Fibroblast of upper back skin (primary cell): ENCODE data around the gene NT5C1B.
"Not testable (repeated sequence)": the region's sequence is repeated elsewhere in the genome, so short reads cannot be mapped to it uniquely, and the experiment has no call there.

ENCODE experiments used
- DNase-seq: peaks from one replicate; pipeline ENCODE4 v3.0.0-alpha.2; 2013

Gene NT5C1B

DNA sequence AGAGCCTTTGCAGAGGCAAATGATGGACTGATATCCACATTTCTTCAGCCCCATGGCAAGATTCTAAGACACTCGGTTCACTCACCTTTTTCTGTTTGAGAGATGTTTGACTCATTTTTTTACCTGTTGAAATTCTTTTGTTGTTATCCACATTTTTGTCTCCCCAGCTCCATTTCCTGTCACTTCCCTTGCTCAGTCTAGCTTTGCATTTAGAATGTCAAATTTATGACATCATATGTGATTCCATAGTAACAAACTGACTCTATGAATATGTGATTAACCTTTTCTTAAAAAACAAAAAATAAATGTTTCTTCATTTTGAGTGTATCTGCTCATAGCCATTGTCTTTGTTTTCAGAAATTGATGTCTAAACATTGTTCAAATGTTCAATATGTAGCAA is at the start of gene NT5C1B:
NT5C1B (minus strand) TSS at position 216 of the 400 bp plus-strand sequence; CDS start at position 115, 101 bp downstream.
- DNase-seq = no peak

DNA sequence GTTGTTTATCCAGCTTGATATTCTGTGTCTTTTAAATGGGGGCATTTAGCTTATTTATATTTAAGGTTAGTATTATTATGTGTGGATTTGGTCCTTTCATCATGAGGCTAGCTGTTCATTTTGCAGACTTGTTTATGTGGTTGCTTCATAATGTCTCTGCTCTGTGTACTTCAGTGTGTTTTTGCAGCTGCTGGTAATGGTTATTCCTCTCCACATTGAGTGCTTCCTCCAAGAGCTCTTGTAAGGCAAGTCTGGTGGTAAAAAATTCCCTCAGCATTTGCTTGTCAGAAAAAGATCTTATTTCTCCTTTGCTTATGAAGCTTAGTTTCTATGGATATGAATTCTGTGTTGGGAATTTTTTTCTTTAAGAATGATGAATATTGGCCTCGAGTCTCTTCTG is 47.8 kb upstream of the NT5C1B start:
- DNase-seq = no peak

DNA sequence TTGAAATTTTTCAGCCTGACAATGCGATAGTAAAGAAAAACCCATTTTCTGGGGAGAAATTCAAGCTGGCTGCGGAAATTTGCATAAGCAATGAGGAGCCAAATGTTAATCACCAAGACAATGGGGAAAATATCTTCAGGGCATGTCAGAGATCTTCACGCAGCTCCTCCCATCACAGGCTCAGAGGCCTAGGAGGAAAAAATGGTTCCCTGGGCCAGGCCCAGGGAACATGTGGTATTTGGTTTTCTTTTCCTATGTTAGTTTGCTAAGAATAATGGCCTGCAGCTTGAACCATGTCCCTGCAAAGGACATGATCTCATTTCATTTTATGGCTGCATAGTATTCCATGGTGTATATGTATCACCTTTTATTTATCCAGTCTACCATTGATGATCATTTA is 43.3 kb upstream of the NT5C1B start:
- DNase-seq = not testable (repeated sequence)

DNA sequence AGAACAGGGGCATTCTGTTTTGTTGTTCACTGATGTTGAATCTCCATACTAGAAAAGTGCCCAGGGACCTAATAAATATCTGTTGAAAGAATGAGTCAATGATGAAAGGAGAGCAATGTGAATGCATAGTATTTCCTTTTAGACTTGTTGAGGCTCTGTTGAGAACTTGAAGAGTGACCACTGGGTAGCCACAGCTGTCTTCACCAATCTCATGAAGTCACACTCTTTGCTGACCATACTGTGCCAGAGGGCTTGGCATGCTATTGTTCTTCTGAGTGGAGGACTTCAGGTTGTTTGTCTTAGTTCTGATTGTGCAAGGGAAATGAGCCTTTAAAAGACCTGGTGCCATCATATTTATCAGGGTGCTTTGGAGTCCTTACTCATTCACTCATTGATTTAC is 41.6 kb upstream of the NT5C1B start:
- no peak for DNase-seq

DNA sequence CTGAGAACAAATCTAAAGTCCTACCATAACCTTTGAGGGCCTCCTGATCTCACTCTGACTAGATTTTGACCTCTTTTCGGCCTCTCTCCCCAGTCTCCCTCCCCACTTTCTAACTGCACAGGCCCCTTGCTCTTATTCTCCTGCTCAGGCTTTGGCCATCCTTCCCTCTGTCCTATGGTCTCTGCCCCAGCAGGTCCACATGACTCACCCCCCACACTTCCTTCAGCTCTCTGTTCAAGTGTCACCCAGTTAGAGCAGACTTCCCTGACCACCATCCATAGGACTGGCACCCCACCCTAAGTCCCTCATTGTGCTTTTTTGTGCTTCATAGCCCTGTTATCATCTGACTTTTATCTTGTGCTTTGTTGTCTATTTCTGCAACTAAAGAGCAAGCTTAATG is 41.2 kb upstream of the NT5C1B start:
- no peak for DNase-seq

DNA sequence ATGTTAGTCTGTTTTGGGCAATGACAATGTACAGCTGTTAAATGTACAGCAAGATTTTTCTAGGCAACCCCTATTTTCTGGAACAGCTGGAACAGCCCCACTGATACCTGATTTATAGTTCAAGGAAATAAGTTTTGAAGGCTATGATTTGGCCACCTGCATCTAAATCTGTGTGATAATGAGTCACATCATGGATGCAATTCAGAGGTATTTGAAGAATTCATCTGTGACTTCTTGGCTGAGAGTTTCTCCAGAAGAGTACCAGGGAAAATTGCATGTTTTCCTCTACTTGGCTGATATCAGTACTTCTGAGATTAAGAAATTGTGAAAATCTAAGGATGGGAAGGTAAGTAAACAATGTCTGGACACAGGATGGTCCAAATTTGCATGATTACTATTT is 40.7 kb upstream of the NT5C1B start:
- peak; percentile 80 for DNase-seq

DNA sequence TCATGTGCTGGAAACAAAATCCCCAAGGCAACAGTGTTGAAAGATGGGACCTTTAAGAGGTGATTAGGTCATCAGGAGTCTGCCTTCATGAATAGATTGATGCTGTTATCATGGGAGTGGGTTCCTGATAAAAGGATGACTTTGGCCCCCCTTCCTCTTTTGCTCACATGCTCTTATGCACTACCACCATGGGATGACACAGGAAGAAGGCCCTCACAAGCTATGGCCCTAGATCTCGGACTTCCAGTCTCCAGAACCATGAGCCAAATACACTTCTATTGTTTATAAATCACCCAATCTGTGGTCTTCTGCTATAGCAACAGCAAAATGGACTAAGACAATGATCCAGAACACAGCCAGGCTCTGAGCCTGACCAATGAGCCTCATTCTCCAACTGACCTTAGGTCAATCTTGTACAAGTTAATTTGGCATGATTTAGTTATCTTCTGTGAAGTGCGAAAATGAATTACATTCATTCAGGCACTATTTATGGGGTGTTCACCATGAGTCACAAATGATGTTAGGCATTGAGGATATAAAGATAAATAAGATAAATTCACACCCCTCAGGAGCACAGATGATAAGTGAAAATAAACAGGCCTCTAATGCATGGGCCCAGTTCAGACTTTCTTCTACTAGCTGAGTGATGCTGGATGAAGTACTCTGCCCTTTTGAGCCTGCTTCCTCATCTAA is 37.7 kb upstream of the NT5C1B start:
- DNase-seq = no peak

DNA sequence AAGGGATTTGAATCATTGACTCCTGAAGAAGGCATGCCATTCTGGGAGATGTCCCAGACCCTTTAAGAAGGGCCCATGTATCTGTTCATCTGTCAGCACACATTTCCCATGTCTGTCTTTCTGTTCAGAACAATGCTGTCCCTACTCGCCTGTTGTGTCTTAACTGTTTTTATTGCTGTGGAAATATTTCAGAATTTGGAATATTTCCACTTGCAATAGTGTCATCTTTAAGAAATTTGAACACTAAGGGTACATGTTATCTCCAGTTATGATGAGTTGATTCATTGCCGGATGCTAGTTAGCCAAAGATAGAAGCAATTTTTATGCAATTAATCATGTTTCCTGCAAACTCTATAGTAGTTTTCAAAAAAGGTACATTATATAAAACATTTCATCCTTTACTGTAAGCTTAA is 36.9 kb upstream of the NT5C1B start:
- DNase-seq = peak; percentile 92

DNA sequence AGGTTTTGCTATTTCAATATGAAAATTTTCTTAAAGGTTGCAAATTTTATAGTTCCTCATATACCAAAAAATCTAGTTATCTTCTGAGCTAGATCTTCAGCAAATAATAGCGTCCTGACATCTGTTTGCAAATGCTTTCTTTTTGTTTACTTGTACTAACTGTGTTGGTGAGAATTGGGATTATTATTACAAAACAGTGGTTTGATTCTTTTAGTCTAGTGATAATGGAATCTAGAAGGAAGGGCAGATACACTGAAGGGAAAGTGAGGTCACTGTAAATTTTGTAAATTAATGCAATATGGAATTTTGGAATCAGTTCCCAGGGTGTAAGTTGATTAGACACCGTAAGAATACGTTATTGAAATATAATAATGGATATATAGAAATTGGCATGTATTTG is 36.2 kb upstream of the NT5C1B start:
- no peak for DNase-seq

DNA sequence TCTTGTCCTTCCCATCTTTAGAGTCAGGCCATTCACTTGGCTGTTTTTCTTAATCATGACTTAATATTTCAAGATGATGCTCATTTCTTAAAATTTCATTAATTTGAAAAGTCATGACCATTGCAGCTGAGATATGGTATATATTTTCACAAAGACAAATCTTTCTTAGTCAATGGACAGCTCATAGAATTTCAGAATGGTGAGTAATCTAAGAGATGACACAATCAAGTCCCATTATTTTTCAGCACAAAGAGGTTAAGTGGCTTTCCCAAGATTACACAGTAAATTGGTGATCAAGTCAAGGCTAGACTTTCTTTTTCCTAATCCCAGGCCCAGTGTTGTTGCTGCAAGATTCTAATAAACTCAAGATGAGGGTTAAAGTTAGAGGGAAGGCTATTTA is 34.4 kb upstream of the NT5C1B start:
- peak; percentile 68 for DNase-seq

DNA sequence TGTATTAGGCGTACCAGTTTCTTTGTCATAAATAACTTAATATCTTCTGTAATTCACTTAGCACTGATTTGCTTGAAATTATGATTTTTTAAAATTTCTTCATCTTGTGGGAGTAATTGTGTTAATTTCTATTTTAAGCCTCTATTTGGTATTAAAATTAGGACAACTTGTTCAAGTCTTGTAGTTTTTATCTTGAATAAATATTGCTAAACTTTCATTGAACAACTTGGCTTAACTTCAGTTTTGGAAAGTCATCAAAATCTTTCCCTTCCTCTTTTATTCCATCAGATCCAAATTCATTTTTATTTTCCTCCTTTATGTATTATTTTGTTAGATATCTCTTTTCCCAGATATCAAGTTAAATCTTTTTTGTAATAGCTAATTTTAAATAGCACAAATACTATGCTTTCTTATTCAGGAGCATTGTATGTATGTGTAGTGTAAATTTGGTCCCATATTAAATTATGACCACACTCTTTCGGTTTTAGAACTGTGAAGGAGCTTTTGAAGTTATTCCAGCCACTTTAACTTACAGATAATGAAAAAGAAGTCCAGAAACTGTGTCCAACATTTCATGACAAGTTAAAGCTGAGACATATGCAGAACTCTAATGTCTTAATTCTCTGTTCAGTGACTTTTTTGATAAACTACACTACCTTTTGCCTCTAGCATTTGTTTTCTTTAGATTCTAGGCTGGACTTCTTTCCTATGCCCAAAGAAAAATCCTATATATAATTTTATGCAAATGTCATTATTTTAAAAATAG is 31.7 kb upstream of the NT5C1B start:
- no peak for DNase-seq

DNA sequence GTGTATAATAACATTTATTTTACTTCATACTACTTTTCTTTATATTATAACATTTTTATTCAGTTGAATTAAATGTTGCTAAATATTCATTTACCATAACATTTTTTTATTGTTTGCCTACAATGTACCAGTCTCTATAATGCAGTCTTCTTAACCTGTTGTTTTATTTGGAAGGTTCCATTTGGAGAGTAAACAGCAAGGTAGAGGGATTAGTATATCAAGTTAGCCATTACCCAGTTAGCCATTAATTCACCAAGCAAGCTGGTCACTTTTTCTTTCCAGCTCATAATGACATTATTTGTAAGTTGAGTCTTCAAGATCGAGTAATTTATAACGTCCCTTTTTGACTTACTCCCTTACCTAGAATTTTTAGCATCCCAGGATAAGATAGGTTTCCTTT is 29.7 kb upstream of the NT5C1B start:
- DNase-seq = no peak

DNA sequence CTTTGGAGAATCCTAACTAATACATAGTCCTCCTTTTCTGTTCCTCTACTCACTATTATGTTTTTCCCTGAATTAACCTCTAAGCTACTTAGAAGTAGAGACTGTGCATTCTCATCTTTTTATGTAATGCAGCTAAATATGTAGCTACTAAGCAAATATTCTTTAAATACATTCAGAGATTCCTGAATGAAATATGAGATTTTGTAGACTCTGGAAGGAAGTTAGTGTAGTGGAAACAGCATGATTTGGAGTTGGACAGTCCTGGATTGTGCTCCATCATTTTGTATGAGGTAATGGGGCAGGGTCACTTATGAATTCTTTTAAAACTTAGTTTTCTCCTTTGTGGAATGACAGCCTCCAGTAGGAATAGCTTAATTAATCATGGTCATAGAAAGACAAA is 24.7 kb upstream of the NT5C1B start:
- DNase-seq = peak; percentile 46

DNA sequence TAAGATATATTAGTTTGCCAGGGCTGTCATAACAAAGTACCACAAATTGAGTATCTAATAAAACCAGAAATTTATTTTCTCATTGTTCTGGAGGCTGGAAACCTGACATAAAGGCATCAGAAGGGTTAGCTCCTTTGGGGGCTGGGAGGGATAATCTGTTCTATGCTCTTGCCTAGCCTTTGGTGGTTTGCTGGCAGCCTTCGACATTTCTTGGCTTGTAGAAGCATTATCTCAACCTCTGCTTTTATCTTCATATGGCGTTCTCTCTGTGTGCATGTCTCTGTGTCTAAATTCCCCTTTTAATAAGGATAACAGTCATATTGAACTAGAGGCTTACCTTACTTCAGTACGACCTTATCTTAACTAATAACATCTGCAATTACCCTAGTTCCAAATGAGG is 22.8 kb upstream of the NT5C1B start:
- no peak for DNase-seq

DNA sequence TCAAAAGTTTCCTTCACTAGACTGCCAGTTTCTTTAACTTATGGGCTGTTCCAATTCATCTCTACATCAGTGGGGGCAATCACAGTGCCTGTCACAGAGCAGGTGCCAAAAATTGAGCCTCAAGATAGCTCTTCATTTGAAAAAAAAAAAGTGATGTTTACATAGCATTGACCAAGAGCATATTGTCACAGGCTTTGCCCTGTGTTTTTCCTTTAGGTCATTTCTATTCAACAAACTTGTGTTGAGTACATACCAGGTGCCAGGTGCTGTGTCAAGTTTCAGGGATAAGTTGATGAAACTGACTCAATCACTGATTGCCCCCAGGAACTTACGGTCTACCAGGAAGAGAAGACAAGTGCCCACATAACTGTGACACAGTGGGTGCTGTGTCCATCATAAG is 22.2 kb upstream of the NT5C1B start:
- no peak for DNase-seq

DNA sequence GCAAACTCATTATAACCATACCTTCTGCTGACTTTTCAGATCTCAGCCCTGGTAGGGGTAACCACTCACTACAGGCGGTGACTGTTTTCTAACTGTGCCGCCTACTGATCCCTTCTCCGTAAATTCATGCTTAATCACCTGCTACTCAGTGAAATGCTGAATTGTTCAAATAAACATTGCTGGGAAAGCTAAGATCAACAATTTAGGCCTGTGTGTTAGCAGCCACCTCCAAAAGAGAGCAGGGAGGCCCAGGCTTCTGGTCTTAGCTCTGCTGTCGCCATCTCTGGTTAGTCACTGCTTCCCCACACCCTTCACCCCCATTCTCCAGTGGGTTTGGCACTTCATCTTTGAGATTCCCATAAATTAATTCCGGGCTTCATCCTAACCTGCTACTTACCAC is 21.8 kb upstream of the NT5C1B start:
- peak; percentile 8 for DNase-seq

DNA sequence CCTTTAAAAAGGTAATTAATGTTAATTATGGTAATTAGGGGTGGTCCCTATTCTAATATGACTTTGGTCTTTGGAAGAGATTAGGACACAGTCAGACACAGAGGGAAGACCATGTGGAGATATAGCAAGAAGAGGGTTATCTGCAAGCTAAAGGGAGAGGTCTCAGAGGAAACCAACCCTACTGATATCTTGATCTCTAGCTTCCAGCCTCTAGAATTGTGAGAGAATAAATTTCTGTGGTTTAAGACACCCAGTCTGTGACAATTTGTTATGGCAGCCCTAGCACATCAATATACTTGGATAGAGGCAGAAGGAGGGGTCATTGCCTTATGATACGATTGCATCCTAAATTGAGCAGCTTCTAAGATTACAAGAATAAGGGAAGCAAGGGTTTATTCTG is 21.3 kb upstream of the NT5C1B start:
- no peak for DNase-seq

DNA sequence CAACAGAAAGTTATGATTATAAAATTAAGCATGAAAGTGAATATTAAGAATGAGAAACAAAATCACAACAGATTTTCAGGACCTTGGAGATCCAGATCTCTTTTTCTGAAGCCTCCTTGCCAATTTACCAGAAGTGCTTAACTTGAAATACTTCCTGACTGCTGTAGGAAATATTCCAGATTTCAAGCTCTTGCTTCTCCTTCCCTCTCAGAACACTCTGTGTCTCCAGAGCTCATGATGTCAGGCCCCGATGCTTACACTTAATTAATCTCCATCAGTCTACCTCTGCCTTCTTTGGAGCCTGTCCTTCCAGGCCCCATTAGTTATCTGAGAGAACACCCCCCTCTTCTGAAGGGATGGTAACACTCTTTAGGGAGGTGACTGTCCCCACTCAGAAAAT is 20.7 kb upstream of the NT5C1B start:
- no peak for DNase-seq

DNA sequence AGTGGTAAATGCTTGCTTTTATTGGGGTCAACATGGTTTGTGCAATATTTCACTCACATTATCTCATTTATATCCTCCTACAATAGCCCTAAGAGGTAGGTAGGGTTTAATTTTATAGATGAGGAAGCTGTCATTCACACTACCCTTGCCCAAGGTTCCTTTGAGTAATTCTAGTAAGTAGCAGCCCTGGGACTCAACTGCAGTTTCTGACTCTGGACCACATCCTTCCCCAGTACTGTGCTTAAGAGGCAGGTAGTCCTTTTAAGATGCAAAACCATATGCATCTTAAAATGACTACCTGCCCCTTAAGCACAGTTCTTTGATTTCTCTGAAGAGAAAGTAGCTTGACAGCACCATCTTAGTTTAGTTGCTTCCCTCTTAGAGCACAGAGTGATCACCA is 15.7 kb upstream of the NT5C1B start:
- no peak for DNase-seq

DNA sequence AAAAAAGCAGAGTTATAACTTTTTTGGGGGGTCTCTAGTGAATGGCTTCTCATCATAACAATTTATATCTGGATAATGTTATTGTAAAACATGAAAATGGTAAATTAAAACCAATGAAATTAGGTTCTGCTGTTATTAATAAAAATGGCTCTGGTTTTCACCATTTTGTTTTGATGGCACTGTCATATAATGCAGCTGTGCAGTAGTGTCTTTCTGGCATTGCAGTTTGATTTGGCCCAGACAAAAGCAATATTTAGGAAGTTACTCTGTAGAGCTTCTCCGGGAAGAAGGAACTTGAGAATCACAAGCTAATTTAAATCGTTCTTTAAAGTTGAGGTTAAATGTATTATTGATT is 15.1 kb upstream of the NT5C1B start:
- no peak for DNase-seq

DNA sequence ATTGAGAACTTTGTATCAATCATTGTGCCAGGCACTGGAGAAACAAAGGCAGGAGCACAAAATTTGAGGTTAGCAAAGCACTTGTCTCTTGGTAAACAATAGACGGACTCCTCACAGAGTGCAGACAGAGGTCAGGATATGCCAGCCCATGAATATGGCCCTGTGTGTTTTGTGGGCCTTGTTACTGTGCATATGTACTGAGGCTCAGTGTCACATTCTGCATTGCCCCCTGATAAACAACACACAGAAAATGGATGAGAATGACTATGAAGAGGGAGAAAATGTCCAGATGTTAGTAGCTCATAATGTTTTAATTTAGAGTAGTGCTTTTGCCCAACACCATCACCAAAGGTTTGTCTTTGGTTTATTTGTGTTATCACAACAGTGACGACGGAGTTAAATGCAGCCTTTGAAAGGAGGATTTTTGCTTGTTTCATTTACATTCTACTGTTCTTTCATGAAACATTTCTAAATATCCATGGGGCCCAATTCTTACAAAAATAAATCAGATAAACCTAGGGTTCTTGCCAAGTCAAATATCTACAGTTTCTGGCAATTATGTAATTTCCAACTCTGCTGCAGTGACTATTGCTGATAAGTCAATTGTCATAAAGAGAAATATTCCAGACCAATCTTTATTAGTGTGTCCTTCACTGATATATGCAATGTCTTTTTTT is 14.6 kb upstream of the NT5C1B start:
- DNase-seq = no peak

DNA sequence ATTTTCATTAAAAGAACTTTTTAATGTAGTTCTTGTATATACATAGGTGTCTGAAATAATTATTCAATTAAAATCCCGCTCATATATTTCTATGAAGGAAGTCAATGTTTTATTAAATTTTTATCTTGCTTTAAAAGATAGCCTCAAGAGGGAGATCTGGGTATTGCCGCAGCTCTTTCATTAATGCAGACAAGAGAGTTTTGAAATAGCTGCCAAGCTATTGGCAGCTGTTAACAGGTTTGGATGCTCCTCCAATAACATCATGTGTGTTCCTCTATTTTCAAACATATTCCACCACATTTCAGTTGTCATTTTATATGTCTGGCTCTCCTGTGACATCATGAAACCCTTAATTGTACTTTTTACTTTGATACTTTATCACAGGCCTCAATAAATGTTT is 12.9 kb upstream of the NT5C1B start:
- no peak for DNase-seq

DNA sequence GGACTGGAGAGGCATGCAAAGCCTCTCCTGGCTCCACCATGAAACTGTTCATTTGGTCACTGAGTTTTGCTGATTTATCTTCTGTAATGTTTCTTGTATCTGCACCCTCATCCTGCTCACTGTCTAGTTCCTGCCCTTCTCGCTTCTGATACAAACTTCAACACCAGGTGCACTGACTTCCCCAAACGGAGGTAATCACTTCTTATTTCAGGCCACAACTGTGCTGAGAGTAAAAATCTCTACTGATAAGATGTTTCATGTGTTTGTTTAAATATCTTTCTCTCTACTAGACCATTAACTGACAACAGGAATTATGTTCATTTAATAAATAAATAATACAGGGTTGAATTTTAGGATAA is 10.9 kb upstream of the NT5C1B start:
- no peak for DNase-seq

DNA sequence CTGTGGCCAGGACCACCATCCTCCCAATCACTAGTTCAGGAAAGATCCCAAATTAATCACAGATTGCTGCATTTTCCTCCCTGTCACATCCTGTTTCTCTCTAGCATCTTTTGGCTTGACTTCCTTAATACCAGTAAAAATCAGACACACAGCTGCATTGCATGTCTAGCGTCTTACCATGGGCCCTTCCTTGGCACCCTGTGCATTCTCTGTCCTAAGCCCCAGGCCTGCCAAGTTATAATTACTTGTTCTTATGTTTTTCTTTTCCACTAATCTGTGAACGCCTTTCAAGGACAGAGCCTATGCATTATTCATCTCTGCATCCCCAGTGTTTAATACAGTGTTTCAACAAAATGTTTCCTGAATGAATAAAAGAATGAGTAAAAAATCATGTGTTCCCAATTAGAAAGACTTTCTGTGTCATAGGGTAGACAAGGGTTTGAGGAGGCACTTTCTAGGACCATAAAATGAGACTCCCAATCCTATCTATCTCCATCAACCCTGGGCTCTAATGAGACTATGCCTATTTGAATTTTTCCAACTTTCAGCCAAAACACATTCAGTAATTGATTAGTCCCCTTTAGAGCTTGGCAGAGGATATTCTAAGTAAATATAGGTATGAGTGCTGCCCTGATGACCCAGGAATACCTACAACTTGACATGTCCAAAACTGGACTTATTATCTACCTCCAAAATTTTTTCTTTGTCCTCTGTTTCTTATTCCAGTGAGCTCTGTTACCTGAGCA is 10.3 kb upstream of the NT5C1B start:
- peak; percentile 88 for DNase-seq
